Stimulated activated CD4-positive, alpha-beta T cell treated with anti-CD3 and anti-CD28 coated beads, Interleukin-2, amount 100 ng/mL, for 24 hours (primary cell): ENCODE data around the gene PCDHGC4.

Source experiments
- DNase-seq, 2 donors: peaks; one replicate each; pipeline ENCODE4 v3.0.0-alpha.2; 2020

The PCDHGC4 gene

DNA sequence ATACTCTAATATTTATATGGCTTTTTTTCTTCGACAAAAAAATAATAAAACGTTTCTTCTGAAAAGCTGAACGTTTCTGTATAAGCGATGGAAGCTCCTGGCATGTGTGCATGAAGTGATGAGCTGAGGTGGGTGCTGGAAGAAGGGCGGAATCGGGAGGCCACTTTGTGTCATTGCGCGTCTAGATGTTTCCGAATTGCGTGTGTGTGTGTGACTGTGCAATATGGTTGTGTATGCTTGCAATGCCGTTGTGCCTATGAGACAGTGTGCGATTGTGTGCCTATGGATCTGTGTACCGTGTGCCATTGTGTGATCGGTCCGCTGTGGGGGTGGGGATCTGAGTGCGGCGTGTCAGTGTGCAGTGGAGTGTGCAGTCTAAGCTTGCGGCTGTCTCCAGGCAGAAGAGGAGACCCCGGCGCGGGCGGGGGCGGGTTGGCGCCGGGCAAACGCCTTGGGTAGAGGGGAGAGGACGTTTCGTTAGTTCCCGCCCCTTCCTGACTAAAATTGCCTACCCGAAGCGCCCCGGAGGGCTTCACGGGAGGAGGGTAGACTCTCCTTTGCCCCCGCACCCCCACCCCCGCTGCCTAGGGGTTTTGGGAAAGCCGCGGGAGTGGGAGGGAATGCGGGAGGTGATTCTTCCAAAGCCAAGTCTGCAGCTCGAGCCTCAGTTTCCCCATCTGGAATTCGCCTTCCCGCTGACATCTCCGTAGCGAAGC, 28.2 kb downstream of the PCDHGC4 start:
- peak; percentile 49 to 51 for DNase-seq

DNA sequence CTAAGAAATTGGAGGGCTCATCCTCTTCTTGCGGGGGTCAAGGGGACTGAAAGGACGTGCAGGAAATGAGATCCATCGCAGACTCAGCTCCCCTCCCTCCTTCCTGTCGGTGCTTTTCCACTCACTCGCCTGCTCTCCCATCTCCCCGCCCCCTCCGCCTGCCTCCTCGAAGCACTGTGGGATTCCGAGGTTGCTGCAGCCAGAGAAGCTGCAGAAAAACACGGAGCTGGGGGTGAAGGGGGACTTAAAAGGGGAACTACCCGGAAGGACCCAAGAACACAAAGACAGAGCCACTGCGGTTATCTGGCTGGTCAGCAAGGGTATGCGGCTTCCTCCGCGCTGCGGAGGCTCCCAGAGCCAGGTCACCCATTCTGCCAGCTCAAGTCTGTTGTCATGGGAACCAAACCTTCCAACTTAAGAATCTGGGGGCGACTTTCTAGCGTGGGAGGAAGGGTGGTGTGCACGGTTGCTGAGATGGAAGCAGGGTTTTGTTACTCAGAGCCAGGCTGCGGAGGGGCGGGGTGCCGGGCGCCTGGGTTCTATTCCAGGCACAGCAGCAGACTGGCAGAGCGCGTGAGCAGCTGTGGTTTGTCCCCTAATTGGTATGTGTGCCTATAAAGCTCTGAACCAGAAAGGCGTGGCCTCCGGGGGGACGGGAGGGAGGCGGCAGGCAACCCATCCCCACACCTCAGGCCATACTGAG, 28.9 kb downstream of the PCDHGC4 start:
- peak; percentile 74 to 75 for DNase-seq

DNA sequence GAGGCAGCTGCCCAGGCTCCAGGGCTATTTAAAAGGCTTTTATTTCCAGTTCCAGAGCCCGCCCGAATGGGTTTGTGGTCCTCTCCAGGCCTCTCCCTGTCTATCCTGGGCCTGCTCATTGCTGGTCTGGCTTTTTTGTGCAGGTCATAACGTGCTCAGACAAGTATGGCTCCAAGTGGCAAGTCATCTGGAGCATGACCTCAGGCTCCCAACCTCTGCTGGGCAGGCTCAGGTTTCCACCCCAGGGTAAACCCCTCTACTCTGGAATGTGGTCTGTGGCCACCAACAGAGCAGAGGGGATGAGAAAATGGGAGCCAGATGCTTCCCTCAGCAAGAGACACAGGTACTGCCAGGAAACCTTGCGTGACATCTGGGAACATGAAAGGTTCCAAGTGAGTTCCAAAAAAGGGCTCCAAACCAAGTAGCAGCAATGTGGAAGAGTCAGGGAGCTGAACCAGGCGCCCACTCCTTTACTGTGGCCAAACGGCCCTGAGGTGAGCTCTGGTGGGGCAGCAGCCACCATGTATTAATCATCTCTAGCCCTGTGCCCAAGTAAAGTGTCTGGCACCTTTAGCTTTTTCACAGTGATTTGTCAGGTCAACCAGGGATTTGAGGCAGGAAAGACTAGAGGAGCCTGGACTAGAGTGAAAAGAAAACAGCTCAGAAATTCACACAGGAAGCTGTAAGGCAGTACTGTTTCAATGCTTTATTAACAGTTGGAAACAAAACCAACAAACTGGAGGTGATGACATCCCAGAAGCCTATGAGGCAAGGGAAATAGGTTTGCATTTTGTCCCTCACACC, 29.7 kb downstream of the PCDHGC4 start:
- no peak for DNase-seq

DNA sequence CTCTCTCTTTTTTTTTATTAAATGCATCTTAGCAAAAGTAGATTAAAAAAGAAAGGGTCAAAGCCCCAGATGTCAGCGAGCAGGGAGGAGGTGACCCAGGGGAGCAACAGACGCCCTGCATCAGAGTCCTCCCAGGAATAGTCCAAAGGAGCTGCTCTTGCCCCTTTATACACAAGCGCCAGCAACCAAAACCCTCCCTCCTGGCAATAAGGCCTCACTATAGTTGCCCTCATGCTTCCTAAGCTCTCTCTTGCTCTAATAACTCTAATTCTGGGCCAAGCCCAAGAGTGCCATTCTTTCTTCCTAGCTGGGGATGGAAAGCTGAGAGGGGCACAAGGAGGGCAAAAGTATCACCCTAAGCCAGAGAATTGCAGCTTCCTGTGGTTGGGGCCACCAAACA, 30.3 kb downstream of the PCDHGC4 start:
- DNase-seq = no peak

DNA sequence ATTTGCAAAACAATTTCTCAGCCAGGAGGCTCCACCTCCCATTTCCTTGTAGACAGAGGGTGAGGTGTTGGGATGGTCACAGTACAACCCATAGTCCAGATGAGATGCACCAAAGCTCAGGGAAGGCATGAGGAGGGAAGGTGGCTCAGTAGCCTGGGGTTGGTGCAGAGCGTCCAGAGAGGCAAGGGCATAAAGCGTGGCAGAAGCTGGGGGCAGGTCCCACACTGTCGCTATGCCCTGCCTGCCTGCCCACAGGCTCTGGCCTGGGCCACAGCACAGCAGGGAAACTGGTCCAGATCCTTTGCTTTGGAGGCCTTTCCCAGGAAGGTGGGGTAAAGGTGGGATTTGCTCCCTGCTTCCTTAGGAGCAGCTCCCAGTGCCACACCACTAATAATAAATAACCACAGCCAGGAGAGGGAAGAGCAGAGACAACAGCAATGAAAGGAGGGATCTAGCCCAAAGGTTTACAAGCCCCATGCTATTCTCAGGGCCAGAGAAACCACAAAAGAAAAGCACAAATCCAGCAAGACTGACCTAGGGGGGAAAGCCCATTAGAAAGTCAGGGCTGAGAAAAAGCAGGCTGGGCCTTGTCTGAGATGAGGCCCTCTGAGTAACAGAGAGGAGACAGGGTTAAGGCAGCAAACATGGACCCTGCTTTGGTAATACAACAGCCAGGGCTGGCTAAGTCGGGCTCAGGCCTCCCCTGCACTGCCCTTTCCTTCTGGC, 31.3 kb downstream of the PCDHGC4 start:
- no peak for DNase-seq

DNA sequence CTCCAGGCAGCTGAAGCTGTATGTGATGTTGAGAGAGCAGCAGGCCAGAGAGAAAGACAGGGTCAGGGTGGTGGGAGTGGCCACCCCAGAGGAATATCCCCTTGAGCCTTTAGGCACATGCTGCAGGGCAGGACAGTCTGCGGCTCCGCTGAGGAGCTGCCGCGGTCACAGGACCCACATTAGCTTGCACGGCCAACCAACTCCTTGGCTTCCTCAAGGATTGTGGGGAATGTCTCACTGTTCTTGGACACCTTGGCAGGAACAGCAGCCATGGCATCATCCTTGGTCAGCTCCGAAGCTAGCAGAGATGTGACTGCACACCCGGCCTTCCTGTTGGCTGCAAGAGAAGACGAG, 31.8 kb downstream of the PCDHGC4 start:
- DNase-seq = no peak

DNA sequence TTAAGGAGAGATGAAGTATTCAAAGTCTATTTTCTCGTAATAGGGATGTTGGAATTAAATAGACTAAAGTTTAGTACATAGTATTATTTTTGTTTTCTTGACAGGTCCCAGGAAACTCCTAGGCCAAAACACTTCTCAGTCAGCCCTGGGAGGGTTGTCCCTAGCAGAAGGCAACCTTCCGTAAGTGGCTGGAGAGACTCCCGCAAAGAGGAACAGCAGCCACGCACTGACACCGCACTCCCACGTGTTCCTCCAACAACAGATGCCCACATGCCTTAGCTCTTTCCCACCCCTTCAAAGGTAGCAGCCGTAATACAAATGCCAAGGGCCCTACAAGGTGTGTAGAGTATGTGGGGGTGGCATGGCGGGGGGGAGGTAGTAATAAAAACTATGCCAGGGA, 32.5 kb downstream of the PCDHGC4 start:
- DNase-seq = no peak

DNA sequence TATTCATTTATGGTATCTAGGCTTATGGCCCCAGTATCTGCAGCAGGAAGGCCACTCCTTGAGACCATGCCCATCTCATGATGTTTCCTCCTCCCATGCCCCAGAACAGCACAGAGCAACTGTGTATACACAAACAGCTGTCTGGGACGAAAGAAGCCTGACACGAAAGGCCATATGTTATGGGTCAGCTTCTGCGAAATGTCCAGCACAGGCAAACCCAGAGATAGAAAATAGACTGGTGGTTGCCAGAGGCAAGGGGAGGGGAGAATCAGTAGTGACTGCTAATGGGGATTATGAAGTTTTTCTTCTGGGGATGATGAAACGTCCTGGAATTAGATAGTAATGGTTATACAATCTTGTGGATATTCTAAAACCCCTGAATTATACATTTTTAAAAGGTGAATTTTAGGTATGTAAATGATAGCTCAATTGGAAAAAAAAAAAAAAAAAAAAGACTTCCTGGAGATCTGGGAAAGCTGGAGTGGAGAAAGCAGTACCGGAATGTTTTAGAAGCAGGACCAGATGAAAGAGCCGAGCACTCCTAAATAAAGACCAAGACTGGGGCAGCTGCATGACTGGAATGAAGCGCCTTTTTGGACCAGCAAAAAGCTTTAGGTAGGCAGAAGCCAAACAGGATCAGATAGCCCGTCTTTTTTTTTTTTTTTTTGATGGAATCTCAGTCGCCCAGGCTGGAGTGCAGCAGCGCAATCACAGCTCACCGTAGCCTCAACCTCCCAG, 33.2 kb downstream of the PCDHGC4 start:
- DNase-seq = no peak

DNA sequence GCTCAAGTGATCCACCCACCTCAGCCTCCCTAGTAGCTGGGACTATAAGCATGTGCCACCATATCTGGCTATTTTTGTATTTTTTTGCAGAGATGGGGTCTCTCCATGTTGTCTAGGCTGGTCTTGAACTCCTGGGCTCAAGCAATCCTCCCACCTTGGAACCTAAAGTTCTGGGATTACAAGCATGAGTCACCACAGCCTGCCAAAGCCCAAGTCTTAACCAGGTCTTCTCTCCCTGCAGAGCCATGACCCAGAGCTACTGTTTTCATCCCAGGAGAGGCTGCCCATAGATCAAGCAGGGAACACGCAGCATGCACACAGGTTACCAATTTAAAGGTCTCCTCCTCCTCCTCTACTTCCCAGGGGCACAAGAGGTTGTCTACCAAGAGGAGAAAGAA, 33.8 kb downstream of the PCDHGC4 start:
- no peak for DNase-seq

DNA sequence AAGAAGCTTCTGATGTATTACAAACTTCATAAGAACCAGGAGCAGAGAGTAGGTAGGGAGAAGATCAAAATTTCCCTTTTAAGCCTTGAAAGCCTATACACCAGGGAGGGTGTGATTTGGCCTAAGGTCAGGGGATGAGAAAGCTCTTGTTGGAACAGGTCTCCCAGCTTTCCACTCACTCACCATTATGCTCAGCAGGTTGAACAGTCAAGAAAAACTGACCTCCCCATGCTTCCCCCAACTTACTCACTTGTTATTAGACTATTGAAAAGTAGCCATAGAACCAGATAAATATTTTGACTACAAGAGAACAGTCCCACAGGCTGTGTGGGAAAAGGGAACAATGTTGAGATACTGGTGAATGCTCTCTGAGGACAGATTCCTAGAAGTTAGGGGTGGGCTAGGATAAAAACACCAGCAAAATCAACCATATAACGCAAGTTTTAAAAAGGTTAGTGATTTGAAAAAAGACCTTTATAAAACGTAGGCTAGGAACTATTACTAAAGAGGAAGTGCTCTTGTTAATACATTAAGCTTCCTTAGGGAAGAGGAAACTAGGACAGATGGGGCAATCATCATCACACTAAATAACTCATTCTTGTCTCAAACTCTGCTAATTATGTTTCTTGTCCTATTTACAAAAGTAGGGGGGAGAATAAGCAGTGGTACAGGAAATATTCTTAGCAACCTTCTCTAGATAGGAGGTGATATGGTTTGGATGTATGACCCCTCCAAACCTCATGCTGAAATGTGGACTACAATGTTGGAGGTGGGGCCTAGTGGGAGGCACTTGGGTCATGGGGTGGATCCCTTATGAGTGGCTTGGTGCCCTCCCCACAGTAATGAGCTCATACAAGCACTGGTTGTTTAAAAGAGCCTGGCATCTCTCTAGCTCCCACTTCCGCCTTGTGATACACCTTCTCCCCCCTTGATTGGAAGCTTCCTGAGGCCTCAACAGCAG, 35.1 kb downstream of the PCDHGC4 start:
- DNase-seq = no peak

DNA sequence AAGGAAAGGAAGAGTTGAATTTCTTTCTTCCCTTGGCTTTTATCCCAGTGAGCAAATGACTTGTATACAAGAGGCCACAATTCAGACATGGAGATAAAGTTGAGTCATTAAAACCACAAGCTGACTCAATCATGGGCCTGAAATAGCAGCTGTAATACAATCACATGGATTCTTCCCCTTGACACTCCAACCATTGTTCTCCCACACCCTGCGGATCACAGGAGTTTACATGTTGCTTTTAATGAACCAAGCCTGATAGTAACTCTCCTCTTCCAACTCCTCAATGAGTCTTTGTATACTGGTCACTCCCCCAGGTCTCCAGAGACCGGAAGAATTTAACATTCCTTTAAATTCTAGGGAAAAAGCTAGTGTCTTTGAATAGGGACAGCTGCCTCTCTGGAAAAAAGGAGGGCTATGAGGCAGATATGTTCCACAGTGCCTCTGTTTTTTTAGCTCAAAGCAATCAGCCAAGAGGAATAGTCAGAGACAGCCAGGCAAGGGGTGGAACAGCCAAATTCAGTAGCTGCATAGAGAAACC, 36.5 kb downstream of the PCDHGC4 start:
- no peak for DNase-seq

DNA sequence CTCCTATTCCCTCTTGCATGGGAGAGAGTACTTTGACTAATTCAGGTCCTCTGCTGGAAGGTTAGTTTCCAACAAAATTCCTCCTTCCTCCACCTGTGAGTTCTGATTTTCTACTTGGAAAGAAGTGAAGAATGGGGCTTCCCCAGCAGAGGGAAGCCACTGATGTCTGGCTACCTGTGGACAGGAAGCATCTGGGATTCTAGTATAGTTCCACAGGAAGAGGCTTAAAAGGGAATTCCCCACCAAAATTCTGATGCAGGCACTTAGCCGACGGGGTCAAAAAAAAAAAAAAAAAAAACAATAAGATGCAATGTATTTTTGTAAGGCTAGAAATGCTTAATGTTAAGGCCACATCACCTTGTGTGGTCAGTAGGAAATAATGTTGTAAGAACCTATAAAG, 37.5 kb downstream of the PCDHGC4 start:
- no peak for DNase-seq

DNA sequence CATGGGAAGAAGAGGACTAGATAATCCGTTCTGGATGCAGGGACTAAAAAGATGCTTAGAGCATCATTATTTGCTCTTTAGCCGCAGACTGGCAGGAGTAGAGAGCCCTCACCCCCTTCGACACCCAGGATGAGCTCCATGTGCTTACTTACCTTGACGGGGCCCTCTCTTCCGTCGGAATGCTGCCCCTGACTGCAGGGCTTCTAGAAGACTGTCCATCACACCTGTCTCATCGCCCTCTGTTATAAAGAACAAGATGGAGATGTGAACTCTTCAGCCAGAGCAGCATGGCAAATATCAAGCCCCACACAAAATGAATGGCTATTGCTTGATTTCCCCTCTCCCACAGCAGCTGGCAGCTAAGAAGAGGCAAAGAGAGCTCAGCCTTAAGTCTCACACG, 39.2 kb downstream of the PCDHGC4 start:
- no peak for DNase-seq

DNA sequence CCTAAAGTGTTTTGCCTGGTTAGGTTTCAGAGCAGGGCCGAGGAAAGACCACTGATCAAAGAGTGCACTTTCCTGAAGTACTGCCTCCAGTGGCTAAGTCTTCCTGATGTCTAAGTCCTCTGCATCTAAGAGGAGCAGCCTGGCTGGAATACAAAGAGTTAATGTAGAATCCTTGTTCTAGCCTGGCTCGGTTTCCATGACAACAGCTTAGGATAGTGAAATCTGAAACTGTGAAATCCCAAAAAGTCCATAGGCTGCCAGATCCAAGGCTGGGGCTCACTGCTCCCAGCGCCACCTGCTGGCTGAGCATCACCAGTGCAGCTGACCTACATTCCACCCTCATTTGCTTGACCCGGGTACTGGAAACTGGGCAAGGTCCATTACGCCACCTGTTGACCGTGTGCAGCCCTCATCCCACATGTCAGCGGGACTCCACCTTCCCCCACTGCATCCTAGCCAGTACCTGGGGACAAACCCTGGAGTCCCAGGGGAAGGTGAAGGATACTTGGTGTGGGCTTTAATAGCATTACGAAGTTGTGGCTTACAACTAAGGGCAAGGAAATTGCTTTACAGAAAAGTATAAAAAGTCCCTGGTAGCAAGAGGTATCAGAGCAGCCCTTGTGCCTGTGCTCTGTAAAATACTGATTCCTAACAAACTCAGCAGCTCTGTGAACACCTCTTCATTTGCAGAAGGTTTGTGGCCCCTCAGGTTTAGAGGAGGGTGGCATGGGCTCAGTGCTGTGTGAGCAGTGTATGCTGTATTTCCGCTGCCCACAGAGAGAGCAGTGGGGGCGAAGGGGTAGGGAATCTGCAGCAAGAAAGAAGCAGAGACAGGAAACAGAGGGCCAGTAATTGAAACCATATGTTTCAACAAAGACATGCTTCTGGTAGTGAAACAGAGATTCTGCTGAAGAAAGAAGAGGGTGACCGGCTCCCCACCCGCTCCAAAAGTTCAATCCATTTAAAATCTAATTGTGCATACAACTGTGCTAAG, 40.1 kb downstream of the PCDHGC4 start:
- DNase-seq = peak; percentile 52 to 63

DNA sequence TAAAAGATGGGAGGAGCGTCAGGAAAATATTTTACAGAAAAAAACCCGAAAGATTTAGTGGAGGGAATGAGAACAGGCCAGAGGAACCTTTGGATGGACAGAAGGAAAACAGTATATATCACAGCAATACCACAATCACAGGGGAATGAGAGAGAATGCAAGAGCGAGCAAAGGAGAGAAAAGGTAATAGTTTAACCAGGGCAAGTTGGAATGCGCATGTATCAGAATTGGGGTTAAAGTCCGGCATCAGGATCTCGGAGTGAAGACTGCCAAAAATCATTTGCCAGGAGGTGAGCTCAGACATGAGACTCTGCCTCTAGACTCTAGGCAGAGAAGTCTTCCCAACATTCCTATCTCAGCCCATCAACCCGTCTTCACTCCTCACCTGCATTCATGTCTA, 40.8 kb downstream of the PCDHGC4 start:
- DNase-seq = no peak

DNA sequence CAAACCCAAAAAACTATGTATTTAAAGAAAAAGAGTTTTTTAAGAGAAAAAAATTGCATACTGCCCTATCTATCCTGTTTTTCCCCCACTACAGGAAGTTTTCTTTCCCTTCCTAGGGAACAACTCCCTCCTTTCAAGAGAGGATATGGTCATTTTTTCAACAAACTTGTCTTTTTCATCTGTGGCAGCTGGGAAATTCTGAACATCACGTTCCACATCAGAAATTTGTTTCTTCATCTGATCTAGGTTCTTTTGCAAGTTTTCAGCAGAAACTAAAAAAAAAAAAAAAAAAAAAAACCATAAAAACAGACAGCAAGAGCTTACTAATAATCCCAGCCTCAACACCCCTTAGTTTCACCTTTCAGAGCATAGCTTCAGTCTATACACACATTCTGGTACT, 42.6 kb downstream of the PCDHGC4 start:
- no peak for DNase-seq

DNA sequence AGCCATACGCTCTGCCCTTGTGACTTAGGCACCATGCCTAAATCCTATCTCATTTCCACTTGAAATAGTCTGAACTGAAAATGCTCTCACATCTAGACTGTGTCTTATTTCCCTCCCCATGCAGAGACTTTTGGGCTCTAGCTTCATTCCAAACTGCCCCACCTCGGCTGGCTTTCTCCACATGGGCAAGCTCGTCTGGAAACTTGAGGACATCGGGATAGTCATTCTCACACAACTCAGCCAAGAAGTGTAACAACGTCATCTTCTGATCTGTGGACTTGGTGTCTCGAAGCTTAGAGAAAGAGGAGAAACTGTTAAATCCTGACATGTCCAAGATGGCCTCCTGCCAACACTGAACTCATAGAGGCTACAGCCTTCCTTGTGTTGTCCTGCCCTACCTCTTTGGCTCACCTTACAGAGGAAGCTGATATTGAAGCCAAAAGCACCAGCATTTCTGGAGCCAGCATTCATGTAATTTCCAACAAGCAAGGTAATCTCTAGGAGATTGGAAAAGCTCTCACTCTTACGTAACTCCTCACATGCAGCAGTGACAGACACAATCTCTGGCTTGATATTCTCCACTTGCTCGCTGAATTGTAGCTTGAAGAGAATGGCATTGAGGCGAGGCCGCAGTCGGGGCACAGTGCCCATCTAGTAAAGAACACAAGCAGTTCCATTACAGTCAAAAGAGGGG, 43.6 kb downstream of the PCDHGC4 start:
- peak in 1 of 2 donors; percentile 5 for DNase-seq

DNA sequence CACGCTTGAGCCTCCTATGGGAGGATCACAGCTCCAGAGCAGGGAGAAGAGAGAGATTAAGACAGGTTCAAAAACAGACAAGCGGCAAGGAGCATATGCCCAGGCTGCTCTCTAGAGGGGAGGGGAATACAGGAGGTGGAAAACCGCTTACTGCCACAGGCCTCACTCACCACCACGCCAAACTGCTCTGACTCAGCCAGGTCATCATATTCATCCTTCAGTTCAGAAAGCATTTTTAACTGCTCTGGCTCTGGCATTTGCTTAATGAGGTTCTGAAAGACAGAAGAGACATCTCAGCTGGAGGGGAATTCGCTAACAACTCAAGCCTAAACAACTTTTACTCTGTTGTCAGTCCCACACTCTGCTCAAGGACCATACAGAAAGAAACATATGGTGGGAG, 44.2 kb downstream of the PCDHGC4 start:
- peak in 1 of 2 donors; percentile 4 for DNase-seq

DNA sequence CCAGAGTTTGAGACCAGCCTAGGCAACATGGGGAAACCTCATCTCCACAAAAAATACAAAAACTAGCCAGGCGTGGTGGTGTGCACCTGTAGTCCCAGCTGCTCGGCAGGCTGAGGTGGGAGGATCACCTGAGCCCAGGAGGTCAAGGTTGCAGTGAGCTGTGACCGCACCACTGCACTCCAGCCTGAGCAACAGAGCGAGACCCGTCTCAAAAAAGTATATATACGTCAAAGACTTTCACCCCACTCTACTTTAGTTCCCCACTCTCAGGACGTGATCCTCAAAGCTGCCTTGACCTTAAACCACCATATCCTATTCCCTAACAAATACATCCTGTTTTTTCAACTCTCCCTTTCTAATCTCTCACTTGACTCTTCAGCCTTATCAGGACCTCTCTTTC, 45.0 kb downstream of the PCDHGC4 start:
- no peak for DNase-seq
